ENCODE results near the gene IL17REL. TPM values are rescaled to one million over a fixed set of nuclear protein-coding genes. Genes with fewer than 3 reads are reported as not detected.

Gene IL17REL
- total and polyA plus RNA-seq, 2 of the 13 experiments (the other 11 are each of a cell fraction or from before 2014, with no cell fraction given) = not detected

DNA sequence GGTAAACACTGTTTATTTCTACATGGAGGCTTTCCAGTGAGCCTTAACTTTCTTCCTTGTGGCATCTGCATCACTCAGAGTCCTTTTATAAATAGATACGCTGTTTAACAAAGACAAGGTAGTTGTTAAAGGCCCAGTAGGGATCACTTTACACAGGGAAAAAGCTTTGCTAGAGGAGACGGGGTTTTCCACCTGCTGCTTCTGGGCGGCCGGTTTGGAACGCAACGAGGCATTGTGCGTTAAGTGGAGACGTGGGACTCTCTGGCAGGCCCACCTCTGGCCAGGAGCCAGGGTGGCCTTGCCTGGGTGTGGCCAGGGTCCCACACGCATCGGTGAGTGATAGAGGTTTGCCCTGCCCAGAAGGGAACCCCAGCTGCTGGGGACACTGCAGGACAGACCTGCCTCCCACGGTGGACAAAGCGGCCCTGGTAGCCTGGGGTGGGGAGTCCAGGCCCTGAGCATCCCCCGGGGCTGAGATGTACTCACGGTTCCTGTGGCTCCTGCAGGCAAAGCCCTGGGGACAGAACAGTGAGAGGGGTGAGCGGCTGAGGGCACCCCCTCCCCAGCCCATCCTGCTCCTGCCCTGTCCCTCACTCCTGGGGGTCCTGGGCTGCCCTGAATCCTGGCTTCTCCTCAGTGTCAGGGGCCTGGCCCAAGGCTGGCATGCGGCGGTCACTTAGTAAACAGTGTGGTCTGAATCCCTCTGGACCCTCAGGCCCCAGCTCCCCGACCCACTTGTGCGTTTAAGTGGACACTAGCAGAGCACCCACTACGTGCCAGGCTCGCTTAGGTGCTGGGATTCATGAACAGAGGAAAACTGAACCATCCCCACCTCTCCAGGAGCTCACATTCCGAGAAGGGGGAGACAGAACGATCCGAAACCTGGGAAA is 4.2 kb downstream of the IL17REL start:
- CTCF ChIA-PET (ENCODE audit: low intra/inter-chr PET ratio, low total read pairs) = no interaction called here
- TF ChIP-seq ATAD3A (CRISPR knock-in tag; IDR thresholded peaks at IDR 0.05) (no peak), ZNF337 (CRISPR knock-in tag; IDR thresholded peaks at IDR 0.05; ENCODE audit: borderline replicate concordance, low read depth) (no peak), POLR2AphosphoS2 (IDR thresholded peaks at IDR 0.05; ENCODE audit: low read depth, low read length) (no peak), NONO (IDR thresholded peaks at IDR 0.05) (no peak), NONO (CRISPR knock-in tag; conservative IDR thresholded peaks at IDR 0.05) (no peak), ZNF792 (CRISPR knock-in tag; IDR thresholded peaks at IDR 0.05) (no peak), PRPF4 (IDR thresholded peaks at IDR 0.05; ENCODE audit: low read depth, low read length, poor library complexity, severe bottlenecking) (no peak), NFE2L1 (CRISPR knock-in tag; IDR thresholded peaks at IDR 0.05; ENCODE audit: borderline replicate concordance) (no peak), STAG1 (CRISPR knock-in tag; IDR thresholded peaks at IDR 0.05) (no peak), MTERF4 (CRISPR knock-in tag; IDR thresholded peaks at IDR 0.05) (no peak), RCOR2 (CRISPR knock-in tag; IDR thresholded peaks at IDR 0.05) (no peak), SIX1 (CRISPR knock-in tag; IDR thresholded peaks at IDR 0.05; ENCODE audit: borderline replicate concordance) (no peak), MTF1 (CRISPR knock-in tag; IDR thresholded peaks at IDR 0.05) (no peak), ZKSCAN8 (CRISPR knock-in tag; IDR thresholded peaks at IDR 0.05; ENCODE audit: borderline replicate concordance) (no peak)
- TF ChIP-seq, protein P1, sequence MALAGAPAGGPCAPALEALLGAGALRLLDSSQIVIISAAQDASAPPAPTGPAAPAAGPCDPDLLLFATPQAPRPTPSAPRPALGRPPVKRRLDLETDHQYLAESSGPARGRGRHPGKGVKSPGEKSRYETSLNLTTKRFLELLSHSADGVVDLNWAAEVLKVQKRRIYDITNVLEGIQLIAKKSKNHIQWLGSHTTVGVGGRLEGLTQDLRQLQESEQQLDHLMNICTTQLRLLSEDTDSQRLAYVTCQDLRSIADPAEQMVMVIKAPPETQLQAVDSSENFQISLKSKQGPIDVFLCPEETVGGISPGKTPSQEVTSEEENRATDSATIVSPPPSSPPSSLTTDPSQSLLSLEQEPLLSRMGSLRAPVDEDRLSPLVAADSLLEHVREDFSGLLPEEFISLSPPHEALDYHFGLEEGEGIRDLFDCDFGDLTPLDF (CRISPR knock-in tag; IDR thresholded peaks at IDR 0.05) = no peak
- TF ChIP-seq, protein P2, sequence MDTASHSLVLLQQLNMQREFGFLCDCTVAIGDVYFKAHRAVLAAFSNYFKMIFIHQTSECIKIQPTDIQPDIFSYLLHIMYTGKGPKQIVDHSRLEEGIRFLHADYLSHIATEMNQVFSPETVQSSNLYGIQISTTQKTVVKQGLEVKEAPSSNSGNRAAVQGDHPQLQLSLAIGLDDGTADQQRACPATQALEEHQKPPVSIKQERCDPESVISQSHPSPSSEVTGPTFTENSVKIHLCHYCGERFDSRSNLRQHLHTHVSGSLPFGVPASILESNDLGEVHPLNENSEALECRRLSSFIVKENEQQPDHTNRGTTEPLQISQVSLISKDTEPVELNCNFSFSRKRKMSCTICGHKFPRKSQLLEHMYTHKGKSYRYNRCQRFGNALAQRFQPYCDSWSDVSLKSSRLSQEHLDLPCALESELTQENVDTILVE (CRISPR knock-in tag; IDR thresholded peaks at IDR 0.05) = no peak
- TF ChIP-seq, protein P3, sequence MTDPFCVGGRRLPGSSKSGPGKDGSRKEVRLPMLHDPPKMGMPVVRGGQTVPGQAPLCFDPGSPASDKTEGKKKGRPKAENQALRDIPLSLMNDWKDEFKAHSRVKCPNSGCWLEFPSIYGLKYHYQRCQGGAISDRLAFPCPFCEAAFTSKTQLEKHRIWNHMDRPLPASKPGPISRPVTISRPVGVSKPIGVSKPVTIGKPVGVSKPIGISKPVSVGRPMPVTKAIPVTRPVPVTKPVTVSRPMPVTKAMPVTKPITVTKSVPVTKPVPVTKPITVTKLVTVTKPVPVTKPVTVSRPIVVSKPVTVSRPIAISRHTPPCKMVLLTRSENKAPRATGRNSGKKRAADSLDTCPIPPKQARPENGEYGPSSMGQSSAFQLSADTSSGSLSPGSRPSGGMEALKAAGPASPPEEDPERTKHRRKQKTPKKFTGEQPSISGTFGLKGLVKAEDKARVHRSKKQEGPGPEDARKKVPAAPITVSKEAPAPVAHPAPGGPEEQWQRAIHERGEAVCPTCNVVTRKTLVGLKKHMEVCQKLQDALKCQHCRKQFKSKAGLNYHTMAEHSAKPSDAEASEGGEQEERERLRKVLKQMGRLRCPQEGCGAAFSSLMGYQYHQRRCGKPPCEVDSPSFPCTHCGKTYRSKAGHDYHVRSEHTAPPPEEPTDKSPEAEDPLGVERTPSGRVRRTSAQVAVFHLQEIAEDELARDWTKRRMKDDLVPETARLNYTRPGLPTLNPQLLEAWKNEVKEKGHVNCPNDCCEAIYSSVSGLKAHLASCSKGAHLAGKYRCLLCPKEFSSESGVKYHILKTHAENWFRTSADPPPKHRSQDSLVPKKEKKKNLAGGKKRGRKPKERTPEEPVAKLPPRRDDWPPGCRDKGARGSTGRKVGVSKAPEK (CRISPR knock-in tag; IDR thresholded peaks at IDR 0.05; ENCODE audit: borderline replicate concordance) = no peak

More for the DNA sequence above, 4.2 kb downstream of the IL17REL start:
- ATAC-seq (no peak), FAIRE-seq (no peak), DNase-seq (ENCODE audit: low spot score) (no peak)
- intact Hi-C loops (cut with micrococcal nuclease; ENCODE audit: unreplicated experiment) (no loop called here), in situ Hi-C loops (cut with HindIII; ENCODE audit: extremely low pct_ligation_motif_present, low pct_unique_long_range_greater_than_20kb) (no loop called here)
- H3K27me3 ChIP-seq (ENCODE audit: control insufficient read depth in 1 of 2, insufficient read depth in 2 of 2, low read length in 2 of 2) = peaks cover 17 to 49% of the 10 kb centered on the region in 2 experiments
- H3K4me2 ChIP-seq (ENCODE audit: low read depth, low read length) = no peak overlapping the region
- POLR2A ChIA-PET = interaction anchor here (0.8 kb wide), 1 partner anchor 42 kb away, joined by 3 read pairs; no protein-coding TSS in a partner anchor
- no peaks in the 10 kb centered on the region for H3K79me2 ChIP-seq (ENCODE audit: insufficient read depth, low read length)
- 41% methylated on average over 14 of the region's 24 CpGs for WGBS (ENCODE audit: low lambda C conversion rate)
- no peaks in the 10 kb centered on the region for H3K36me3 ChIP-seq (replicated peaks in 1 of 2; ENCODE audit: control insufficient read depth in 1 of 2, insufficient read depth in 2 of 2, low read length in 2 of 2)
- H3K9ac ChIP-seq (ENCODE audit: insufficient read depth, low read depth, low read length) = no peak overlapping the region
- BruUV-seq (replicated peaks) = no TSS peak
- H3K4me3 ChIP-seq (replicated peaks in 1 of 3; ENCODE audit: insufficient read depth in 1 of 3, low read depth in 2 of 3, low read length in 3 of 3) = no peak overlapping the region
- no peak overlapping the region for H3K27ac ChIP-seq (ENCODE audit: extremely low read length, insufficient read depth, low read length)
- no peaks in the 10 kb centered on the region for H3K9me3 ChIP-seq (ENCODE audit: low read length)
- H3K4me1 ChIP-seq (ENCODE audit: insufficient read depth, low read length) = peaks cover 13% of the 10 kb centered on the region
- H4K20me1 ChIP-seq (ENCODE audit: insufficient read depth, low read length) = no peaks in the 10 kb centered on the region
- no peak overlapping the region for H2AFZ ChIP-seq (ENCODE audit: low read length)

Measured in HepG2 (cell line).